GM19467 (cell line): ENCODE data around the gene METTL25B.

Experiments used
- ATAC-seq: cut with Tn5 transposase; IDR thresholded peaks from one replicate; pipeline ENCODE4 v1.9.1; 2021; ENCODE audit warnings: mild to moderate bottlenecking, moderate library complexity; ENCODE audit not compliant: unreplicated experiment

The METTL25B gene

DNA sequence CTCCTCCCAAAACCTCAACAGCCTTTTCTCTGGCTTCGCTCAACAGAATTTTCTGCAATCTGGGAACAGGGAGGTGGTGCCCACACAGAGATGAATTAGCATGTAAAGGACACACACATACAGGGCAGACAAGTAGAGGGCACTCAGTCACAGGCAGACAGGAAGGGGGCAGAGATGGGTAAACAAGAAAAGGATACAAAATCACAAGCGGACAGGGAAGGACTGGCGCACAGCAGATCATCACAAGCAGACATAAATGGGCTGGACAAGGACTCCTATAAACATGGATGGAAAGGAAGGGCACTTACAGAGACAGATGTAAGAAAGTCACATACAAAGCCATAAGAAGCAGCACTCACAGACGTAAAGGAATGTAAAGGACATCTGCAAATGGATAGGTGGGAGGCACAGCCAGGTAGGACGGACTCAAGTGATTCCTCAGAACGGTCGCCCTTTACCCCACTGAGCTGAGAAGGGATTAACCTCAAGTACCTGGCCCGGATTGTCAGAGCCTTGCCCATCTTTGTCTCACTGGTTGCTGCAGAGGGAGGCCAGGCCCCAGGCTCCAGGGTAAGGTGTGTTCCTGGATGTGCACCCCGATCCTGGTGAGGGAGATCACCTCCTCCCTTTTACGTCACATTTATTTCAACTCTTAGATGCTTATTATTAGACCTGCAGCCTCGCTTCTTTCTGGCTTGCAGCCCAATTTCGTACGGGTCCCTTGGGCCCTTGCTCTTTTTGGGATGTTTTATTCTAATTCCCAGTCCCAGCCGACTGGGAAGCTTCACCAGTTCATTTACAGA lies 38.2 kb downstream of the METTL25B start:
- ATAC-seq, result no peak

DNA sequence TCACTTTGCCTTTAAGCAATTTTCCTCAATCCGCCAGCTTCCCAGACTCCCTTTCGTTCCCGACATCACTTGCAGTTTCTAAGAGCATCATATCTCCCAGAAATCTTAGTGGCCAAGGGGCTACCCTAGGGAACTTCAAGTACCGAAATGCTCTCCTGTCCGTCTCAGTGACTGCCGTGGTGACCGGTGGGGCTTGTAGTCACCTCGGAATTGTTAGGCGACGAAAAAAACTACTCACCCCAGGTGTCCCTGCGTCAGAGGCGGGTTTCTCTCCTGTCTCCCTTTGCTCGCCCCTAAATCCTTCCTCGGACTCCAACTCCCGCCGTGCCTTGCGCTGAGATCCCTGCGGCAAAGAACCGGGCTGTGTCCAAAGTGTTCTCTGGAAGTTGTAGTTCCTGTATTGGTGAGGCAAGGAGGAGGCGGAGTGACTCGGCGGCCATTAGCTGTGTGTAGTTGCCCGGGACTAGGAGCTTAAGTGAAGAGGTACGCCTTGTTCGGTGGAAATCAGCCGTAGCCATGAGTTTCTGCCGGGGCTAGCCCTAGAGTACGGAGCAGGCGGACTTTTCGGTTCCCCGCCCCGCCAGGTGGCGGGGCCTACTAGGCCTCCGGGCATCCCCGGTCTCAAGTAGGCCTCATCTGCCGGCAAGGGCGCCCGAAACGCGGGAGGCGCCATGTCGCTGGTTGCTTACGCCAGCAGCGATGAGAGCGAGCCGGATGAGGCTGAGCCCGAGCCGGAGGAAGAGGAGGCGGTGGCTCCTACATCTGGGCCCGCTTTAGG lies 39.0 kb downstream of the METTL25B start, which contains the start of gene PRCC:
Gene PRCC (plus strand): TSS at position 435 of the 778 bp plus-strand sequence. CDS start 237 bp downstream, at position 672.
- ATAC-seq, result peak; percentile 94

DNA sequence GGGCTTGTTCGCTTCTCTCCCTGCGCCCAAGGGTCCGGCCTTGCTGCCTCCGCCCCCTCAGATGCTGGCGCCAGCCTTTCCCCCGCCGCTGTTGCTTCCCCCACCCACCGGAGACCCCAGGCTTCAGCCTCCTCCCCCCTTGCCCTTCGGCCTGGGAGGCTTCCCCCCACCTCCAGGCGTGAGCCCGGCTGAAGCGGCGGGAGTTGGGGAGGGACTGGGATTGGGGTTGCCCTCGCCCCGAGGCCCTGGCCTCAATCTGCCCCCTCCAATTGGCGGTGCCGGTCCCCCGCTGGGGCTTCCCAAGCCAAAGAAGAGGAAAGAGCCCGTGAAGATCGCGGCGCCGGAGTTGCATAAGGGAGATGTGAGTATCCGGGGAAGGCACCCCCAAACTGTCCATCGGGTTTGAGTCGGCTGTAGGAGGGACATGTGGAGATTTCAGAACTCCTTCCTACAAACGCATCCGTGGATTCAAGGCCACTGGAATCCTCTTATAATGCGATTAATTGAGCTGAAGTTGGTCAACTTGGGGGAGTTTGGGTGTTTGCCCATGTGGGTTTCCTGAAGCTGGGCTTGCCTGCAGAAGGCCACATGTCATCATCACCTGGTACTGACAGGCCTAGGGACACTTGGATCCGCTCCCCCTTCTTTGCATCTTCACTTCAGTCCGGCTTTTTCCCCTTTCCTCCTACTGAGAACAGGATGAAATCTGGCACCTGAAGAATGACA lies 39.8 kb downstream of the METTL25B start:
- no peak for ATAC-seq

- no peak for ATAC-seq
Measured at GRCh38 chr1:156768610-156769295, 40.5 kb downstream of the METTL25B start.

DNA sequence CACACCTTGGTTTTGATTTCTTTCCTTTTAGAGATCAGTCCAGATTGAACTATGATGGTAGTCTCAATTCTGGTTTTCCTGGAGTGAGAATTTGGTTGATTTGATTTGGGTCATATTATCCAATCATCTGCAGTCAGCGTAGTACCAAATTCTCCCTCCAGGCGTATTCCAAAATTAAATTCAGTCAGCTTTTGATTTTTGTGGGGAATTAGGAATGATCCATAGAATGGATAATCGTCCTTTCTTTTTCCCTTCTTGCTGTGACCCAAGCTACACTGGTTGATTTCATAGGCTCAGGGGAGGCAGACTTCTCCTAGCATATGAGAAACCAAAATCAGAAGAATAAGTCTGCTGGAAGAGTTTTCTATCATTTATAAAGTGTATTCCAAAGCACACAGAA lies 44.0 kb downstream of the METTL25B start:
- no peak for ATAC-seq

- ATAC-seq, result no peak
Measured at GRCh38 chr1:156772728-156773497, 44.6 kb downstream of the METTL25B start.

- ATAC-seq, result no peak
Measured at GRCh38 chr1:156773607-156774006, 45.3 kb downstream of the METTL25B start.

DNA sequence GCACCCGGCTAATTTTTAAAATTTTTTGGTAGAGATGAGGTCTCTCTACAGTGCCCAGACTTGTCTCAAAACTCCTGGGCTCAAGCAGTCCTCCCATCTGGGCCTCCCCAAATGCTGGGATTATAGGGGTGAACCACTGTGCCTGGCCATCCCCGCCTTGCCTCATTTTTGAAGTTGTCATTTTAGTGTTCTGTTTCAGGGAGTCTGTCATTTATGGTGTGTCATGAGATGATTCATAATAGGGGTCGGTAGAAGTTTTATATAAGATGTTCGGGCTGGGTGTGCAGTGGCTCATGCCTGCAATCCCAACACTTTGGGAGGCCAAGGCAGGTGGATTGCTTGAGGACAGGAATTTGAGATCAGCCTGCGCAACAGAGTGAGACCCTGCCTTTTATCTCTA lies 47.5 kb downstream of the METTL25B start:
- no peak for ATAC-seq

- ATAC-seq, result no peak
Measured at GRCh38 chr1:156776942-156777341, 48.7 kb downstream of the METTL25B start.

GRCh38 chr1:156777573-156777972 lies 49.3 kb downstream of the METTL25B start:
- ATAC-seq, result no peak

DNA sequence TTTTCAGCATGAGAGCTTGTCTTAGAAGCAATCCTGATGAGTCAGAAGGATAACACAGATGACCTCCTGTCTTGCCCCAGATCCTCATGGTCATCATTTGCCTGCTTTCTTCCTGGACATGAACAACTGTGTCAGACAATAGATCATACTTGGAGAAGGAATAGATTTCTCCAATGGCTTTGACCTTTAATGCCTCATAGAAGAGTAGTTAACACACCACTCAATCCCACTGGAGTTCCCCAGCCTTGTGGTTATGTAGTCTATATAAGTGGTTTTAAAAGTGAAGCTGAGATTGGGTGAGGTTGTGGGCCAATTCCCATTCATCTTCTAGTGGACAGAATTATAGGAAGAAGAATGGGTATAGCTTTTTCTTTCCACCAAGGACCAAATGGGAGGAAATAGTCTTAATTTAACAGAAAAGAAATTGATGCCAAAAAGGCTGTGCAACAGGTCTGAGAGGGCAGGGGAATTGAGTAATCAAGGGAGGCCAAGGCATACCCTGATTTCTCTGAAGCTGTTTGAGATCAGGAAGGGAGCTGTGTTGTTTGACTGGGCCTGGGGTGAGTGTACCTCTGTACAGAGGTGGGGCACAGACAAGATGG lies 53.4 kb downstream of the METTL25B start:
- ATAC-seq, result no peak

GRCh38 chr1:156785458-156785857 lies 57.2 kb downstream of the METTL25B start:
- ATAC-seq, result no peak
